ENCODE data around the gene SLAMF8. TPM values are rescaled to one million over a fixed set of nuclear protein-coding genes. Genes with fewer than 3 reads are reported as not detected.

The SLAMF8 gene
- total RNA-seq, 1 donor from 2014 or later, result 0.27 TPM

- ChIA-PET CTCF (no interaction called here), POLR2A (no interaction called here)
- no peaks in the 10 kb centered on the region for H3K36me3 Mint-ChIP-seq (ENCODE audit: low read depth)
- H3K4me3 Mint-ChIP-seq, result no peak within 1 kb of the TSS
- intact Hi-C loops (cut with micrococcal nuclease), result no loop called here
- H3K9me3 Mint-ChIP-seq, result no peaks in the 10 kb centered on the region
- no peak for TF ChIP-seq CTCF (IDR thresholded peaks at IDR 0.05)
- no peak within 1 kb of the TSS for H3K27ac Mint-ChIP-seq
- ATAC-seq (ENCODE audit: low read depth) (no peak), DNase-seq (no peak)
- H3K4me1 Mint-ChIP-seq, result no peaks in the 10 kb centered on the region
- peaks cover 7% of the 10 kb centered on the region for H3K27me3 Mint-ChIP-seq
Measured at GRCh38 chr1:159862557-159862956, 35.9 kb downstream of the SLAMF8 start, which contains the start of gene VSIG8. VSIG8 (minus strand) TSS chr1:159862657; CDS start chr1:159862521, 136 bp downstream.

GRCh38 chr1:159864262-159864661 is 37.6 kb downstream of the SLAMF8 start:
- POLR2A ChIA-PET, result no interaction called here
- Mint-ChIP-seq H3K27ac (no peak overlapping the region), H3K4me3 (no peak overlapping the region), H3K9me3 (no peaks in the 10 kb centered on the region), H3K36me3 (ENCODE audit: low read depth) (no peaks in the 10 kb centered on the region), H3K4me1 (no peaks in the 10 kb centered on the region), H3K27me3 (peaks cover 7% of the 10 kb centered on the region)
- intact Hi-C loops (cut with micrococcal nuclease), result no loop called here
- no peak for DNase-seq
- CTCF ChIA-PET, result interaction anchor here (1.4 kb wide), 1 partner anchor 8 kb away, joined by 3 read pairs; no protein-coding TSS in a partner anchor
- ATAC-seq (ENCODE audit: low read depth), result no peak
- no peak for TF ChIP-seq CTCF (IDR thresholded peaks at IDR 0.05)

DNA sequence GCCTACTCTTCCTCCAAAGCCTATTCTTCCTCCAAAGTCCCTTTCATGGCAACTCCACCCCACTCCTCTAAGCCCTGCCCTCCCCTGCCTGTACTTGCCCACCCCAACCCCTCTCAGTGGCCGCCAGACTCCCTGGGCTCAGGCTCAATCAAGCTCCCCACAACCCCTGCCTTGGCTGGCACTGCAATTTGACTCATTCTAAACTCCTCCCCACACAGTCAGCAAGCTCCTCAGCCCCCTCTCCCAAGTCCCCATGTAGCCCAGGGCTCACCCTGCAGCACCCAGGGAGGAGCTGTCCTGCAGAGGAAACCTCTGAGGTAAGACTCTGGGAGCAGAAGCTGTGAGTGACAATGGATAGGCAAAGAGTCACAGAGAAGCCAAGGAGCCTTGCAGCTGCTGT is 39.4 kb downstream of the SLAMF8 start:
- no peak for DNase-seq
- no peak for TF ChIP-seq CTCF (IDR thresholded peaks at IDR 0.05)
- ATAC-seq (ENCODE audit: low read depth), result no peak
- peaks cover 7% of the 10 kb centered on the region for H3K27me3 Mint-ChIP-seq
- intact Hi-C loops (cut with micrococcal nuclease), result no loop called here
- no peak overlapping the region for H3K4me3 Mint-ChIP-seq
- H3K4me1 Mint-ChIP-seq, result no peaks in the 10 kb centered on the region
- ChIA-PET POLR2A (no interaction called here), CTCF (no interaction called here)
- H3K36me3 Mint-ChIP-seq (ENCODE audit: low read depth), result no peaks in the 10 kb centered on the region
- no peaks in the 10 kb centered on the region for H3K9me3 Mint-ChIP-seq
- H3K27ac Mint-ChIP-seq, result no peak overlapping the region

DNA sequence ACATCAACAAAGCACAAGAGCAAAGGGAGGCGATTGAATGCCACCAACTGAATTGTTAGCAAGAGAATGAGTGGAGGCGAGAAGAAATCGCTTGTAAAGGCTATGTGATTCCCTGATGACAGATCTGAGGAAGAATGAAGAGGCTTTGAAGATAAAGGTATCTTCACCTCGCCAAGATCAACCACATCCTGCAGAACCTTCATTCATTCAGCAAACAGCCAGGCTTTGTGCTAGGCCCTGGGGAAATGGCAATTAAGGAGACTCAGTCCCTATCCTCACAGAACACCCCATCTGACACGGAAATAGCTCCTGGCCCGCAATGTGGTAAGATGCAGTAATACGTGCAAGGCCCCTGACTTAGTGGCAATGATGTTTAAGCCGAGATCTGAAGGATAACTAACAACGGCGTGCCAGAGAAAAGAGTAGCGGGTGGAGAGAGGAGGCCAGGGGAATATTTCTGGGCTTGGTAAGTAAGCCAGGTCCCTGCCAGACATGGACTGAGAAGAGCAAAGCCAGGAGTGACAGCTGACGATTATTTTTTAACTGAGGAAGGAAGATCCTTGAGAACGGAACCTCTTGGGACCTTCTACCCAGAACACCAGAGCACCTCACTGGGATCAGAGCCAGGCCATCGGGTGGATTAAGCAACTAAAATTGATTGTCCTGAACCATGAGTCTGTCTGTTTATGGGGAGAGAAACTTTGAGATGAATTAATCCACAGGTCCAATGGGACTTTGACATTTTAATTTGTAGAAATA is 40.4 kb downstream of the SLAMF8 start:
- no peak for TF ChIP-seq CTCF (IDR thresholded peaks at IDR 0.05)
- DNase-seq (no peak), ATAC-seq (ENCODE audit: low read depth) (no peak)
- CTCF ChIA-PET, result no interaction called here
- Mint-ChIP-seq H3K9me3 (no peaks in the 10 kb centered on the region), H3K4me1 (no peaks in the 10 kb centered on the region), H3K4me3 (no peak overlapping the region), H3K27me3 (peaks cover under 1% of the 10 kb centered on the region), H3K27ac (no peak overlapping the region), H3K36me3 (ENCODE audit: low read depth) (no peaks in the 10 kb centered on the region)
- intact Hi-C loops (cut with micrococcal nuclease), result no loop called here
- POLR2A ChIA-PET, result no interaction called here

GRCh38 chr1:159867664-159868026 is 41.0 kb downstream of the SLAMF8 start:
- intact Hi-C loops (cut with micrococcal nuclease), result no loop called here
- no peak for ATAC-seq (ENCODE audit: low read depth)
- no peak for TF ChIP-seq CTCF (IDR thresholded peaks at IDR 0.05)
- Mint-ChIP-seq H3K27ac (no peak overlapping the region), H3K9me3 (no peaks in the 10 kb centered on the region), H3K4me3 (no peak overlapping the region), H3K27me3 (peaks cover 5% of the 10 kb centered on the region), H3K4me1 (no peaks in the 10 kb centered on the region), H3K36me3 (ENCODE audit: low read depth) (no peaks in the 10 kb centered on the region)
- POLR2A ChIA-PET, result no interaction called here
- no peak for DNase-seq
- CTCF ChIA-PET, result no interaction called here
